SU-DHL-6 (cell line): ENCODE measurements around the gene RHOBTB3.
A peak's percentile ranks its signal among the peaks of the same experiment; 100 is the strongest.

ENCODE experiments used
- H2AFZ ChIP-seq: fragments of 200-600 bp; sonication (generic); 2 replicates; pipeline ENCODE4 v1.6.1; 2014; ENCODE audit warnings: low read depth, mild to moderate bottlenecking, moderate library complexity, mixed read lengths, antibody characterized with exemption, low read length; ENCODE audit not compliant: severe bottlenecking
- H3F3A ChIP-seq: fragments of 200-600 bp; shearing (Covaris generic); 2 replicates; pipeline ENCODE4 v1.6.0; 2016; ENCODE audit warnings: antibody characterized with exemption, mild to moderate bottlenecking; ENCODE audit not compliant: insufficient read depth
- H3K27ac ChIP-seq: fragments of 200-600 bp; sonication (generic); 2 replicates; pipeline ENCODE4 v1.5.1; 2016; ENCODE audit warnings: low read depth, mild to moderate bottlenecking, low read length, moderate library complexity, mixed read lengths
- H3K27me3 ChIP-seq: fragments of 200-600 bp; sonication (generic), shearing (Covaris generic); 2 replicates; pipeline ENCODE4 v1.6.0; 2014; ENCODE audit warnings: mild to moderate bottlenecking, low read length
- H3K36me3 ChIP-seq: fragments of 200-600 bp; sonication (generic); 2 replicates; pipeline ENCODE4 v1.6.1; 2014; ENCODE audit warnings: mild to moderate bottlenecking, low read length, mixed read lengths
- H3K4me2 ChIP-seq: fragments of 300-600, 200-600 bp; shearing (Covaris generic), sonication (generic); 2 replicates; pipeline ENCODE4 v1.6.0; 2014; ENCODE audit warnings: low read length, low read depth, mild to moderate bottlenecking; ENCODE audit not compliant: poor library complexity, severe bottlenecking
- H3K4me3 ChIP-seq: fragments of 200-600 bp; sonication (generic); 2 replicates; pipeline ENCODE4 v1.5.1; 2014; ENCODE audit warnings: antibody characterized with exemption, low read length, mild to moderate bottlenecking, mixed read lengths; ENCODE audit not compliant: insufficient read depth, poor library complexity, severe bottlenecking
- H3K79me2 ChIP-seq: fragments of 200-600 bp; sonication (generic); 2 replicates; pipeline ENCODE4 v1.6.1; 2014; ENCODE audit warnings: mild to moderate bottlenecking, low read length, moderate library complexity; ENCODE audit not compliant: insufficient read depth
- H3K9ac ChIP-seq: fragments of 200-600 bp; sonication (generic); 2 replicates; pipeline ENCODE4 v1.7.0; 2014; ENCODE audit warnings: mild to moderate bottlenecking, low read length
- H3K9me2 ChIP-seq: fragments of 200-600 bp; sonication (generic); replicated peaks from 2 replicates; pipeline ENCODE4 v1.6.1; 2014; ENCODE audit warnings: low read length; ENCODE audit not compliant: insufficient read depth
- H3K9me3 ChIP-seq: fragments of 200-600 bp; sonication (generic); 2 replicates; pipeline ENCODE4 v1.6.1; 2014; ENCODE audit warnings: low read length, mixed read lengths; ENCODE audit not compliant: insufficient read depth
- H4K20me1 ChIP-seq: fragments of 200-600 bp; sonication (generic); 2 replicates; pipeline ENCODE4 v1.6.1; 2014; ENCODE audit warnings: low read depth, mild to moderate bottlenecking, antibody characterized with exemption, low read length, moderate library complexity, mixed read lengths
- EZH2phosphoT487 ChIP-seq: fragments of 200-600 bp; sonication (generic), shearing (Covaris generic); conservative IDR thresholded peaks from 2 replicates; pipeline ENCODE4 v1.6.1; 2018; ENCODE audit warnings: mild to moderate bottlenecking, antibody characterized with exemption, low read length, moderate library complexity, mixed read lengths
- TF ChIP-seq, protein P1 (sequence below): fragments of 200-600 bp; sonication (generic); IDR thresholded peaks from one replicate; pipeline ENCODE4 v1.5.1; 2017; ENCODE audit warnings: antibody characterized with exemption, mild to moderate bottlenecking, low read length, moderate library complexity; ENCODE audit not compliant: insufficient read depth, poor library complexity, severe bottlenecking

The RHOBTB3 gene

DNA sequence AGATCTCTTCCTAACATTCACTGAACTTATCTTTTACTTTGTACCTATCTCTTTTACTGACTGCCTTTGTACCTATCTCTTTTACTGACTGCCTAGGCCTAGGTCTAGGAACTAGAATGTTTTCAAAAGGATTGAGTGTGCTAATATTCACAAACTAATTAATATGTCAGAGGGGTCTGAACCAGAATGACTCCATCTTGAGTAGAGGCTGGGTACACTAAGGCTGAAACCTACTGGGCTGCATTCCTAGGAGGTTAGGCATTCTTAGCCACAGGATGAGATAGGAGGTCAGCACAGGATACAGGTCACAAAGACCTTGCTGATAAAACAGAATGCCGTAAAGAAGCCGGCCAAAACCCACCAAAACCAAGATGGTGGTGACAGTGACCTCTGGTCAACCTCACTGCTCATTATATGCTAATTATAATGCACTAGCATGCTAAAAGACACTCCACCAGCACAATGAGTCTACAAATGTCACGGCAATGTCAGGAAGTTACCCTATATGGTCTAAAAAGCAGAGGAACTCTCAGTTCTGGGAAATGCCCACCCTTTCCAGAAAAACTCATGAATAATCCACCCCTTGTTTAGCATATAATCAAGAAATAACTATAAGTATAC, 2.5 kb upstream of the RHOBTB3 start:
- no peaks in the 10 kb centered on the region for H3K36me3 ChIP-seq
- TF ChIP-seq, protein P1, sequence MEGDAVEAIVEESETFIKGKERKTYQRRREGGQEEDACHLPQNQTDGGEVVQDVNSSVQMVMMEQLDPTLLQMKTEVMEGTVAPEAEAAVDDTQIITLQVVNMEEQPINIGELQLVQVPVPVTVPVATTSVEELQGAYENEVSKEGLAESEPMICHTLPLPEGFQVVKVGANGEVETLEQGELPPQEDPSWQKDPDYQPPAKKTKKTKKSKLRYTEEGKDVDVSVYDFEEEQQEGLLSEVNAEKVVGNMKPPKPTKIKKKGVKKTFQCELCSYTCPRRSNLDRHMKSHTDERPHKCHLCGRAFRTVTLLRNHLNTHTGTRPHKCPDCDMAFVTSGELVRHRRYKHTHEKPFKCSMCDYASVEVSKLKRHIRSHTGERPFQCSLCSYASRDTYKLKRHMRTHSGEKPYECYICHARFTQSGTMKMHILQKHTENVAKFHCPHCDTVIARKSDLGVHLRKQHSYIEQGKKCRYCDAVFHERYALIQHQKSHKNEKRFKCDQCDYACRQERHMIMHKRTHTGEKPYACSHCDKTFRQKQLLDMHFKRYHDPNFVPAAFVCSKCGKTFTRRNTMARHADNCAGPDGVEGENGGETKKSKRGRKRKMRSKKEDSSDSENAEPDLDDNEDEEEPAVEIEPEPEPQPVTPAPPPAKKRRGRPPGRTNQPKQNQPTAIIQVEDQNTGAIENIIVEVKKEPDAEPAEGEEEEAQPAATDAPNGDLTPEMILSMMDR: no peak
- TF ChIP-seq EZH2phosphoT487: no peak
- H3K4me2 ChIP-seq: no peak overlapping the region
- H3K79me2 ChIP-seq: no peaks in the 10 kb centered on the region
- no peaks in the 10 kb centered on the region for H3K9me3 ChIP-seq
- no peak overlapping the region for H2AFZ ChIP-seq
- no peaks in the 10 kb centered on the region for H3K9me2 ChIP-seq
- H3K4me3 ChIP-seq: no peak overlapping the region
- H3K27ac ChIP-seq: no peak overlapping the region
- no peaks in the 10 kb centered on the region for H4K20me1 ChIP-seq
- H3F3A ChIP-seq: no peaks in the 10 kb centered on the region
- H3K9ac ChIP-seq: no peak overlapping the region
- no peaks in the 10 kb centered on the region for H3K27me3 ChIP-seq

DNA sequence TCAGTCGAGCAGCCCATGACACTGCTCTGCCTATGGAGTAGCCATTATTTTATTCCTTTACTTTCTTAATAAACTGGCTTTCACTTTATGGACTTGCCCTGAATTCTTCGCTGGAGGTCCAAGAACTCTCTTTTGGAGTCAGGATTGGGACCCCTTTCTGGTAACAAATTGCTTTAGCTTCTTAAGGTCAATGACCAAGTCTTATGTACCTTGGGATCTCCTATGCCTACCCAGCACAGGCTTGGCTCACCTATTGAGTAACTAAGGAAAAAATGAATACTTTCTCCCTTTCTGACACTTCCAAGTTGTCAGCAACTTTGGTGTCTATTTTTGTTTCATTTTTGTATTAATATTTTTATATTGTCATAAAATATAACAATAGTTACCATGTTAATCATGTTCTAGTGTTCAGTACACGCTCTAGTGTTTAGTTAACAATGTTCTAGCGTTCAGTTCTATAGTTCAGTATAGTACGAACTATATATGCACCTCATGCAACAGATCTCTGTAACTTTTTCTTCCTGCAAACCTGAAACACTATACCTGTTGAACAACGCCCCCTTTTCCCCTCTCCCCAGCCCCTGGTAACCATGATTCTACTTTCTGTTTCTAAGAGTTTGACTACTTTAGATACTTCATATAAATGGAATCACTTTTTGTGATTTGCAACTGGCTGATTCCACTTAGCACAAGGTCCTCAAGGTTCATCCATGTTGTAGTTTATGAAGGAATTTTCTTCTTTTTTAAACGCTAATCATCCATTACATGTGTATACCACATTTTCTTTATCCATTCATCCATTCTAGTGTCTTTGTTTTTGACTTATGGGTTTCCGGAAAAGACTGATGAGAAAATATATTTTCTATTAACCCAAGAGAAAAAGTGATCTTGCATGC, 1.8 kb upstream of the RHOBTB3 start:
- Histone ChIP-seq H3K27ac (no peak overlapping the region), H3K79me2 (no peaks in the 10 kb centered on the region), H3K4me3 (no peak overlapping the region), H3K9ac (no peak overlapping the region), H3K27me3 (no peaks in the 10 kb centered on the region), H3K9me3 (no peaks in the 10 kb centered on the region), H3K9me2 (no peaks in the 10 kb centered on the region), H4K20me1 (no peaks in the 10 kb centered on the region), H2AFZ (no peak overlapping the region), H3K4me2 (no peak overlapping the region), H3K36me3 (no peaks in the 10 kb centered on the region), H3F3A (no peaks in the 10 kb centered on the region)
- TF ChIP-seq, protein P1: no peak

DNA sequence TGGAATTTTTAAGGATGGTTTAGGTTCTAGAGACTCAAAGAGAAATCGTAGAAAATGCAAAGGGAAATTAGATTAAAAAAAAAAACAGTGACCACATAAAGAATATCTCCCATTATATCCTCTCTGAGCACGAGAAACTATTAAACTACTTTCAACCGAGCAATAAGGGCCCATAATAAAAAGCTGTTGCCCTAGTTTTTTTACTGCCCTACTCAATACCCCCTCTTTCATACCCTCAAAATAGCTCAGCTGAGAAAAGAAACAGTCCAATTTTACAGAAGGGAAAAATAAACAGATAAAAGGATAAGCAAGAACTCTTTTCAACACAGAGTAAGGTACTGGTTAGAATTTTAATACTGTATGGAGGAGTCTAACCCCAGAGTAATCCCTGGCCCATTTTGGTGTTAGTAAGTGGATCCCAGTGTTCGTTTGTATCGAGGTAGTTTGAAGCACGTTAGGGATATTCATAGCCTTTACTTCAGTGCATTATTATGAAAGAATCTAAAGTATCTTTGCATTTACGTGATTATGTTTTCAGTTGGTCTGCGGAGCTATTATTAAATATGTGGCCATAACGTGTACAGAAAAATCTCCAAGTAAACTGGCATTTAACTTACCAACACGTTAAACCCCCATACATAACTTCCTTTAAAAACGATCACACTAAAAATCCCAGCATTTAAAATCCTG, 980 bp upstream of the RHOBTB3 start:
- no peak overlapping the region for H3K9ac ChIP-seq
- no peak overlapping the region for H3K4me3 ChIP-seq
- H3K79me2 ChIP-seq: no peaks in the 10 kb centered on the region
- H3F3A ChIP-seq: no peaks in the 10 kb centered on the region
- H3K27me3 ChIP-seq: no peaks in the 10 kb centered on the region
- no peak for TF ChIP-seq EZH2phosphoT487
- TF ChIP-seq, protein P1: no peak
- H2AFZ ChIP-seq: no peak overlapping the region
- H3K36me3 ChIP-seq: no peaks in the 10 kb centered on the region
- H3K4me2 ChIP-seq: peak overlapping the region; percentile 47
- no peaks in the 10 kb centered on the region for H3K9me2 ChIP-seq
- no peaks in the 10 kb centered on the region for H3K9me3 ChIP-seq
- no peaks in the 10 kb centered on the region for H4K20me1 ChIP-seq
- H3K27ac ChIP-seq: no peak overlapping the region
